K562 (cell line): ENCODE results near the gene TAF1A.

Source experiments
- SRSF1 ChIP-seq: fragments of 200-400 bp; formaldehyde crosslinking; IDR thresholded peaks from 2 replicates; pipeline ENCODE4 v1.6.1; 2017; ENCODE audit warnings: mild to moderate bottlenecking, low read depth, low read length, moderate library complexity
- SRSF9 ChIP-seq: fragments of 200-400 bp; formaldehyde crosslinking; IDR thresholded peaks from 2 replicates; pipeline ENCODE4 v1.6.1; 2017; ENCODE audit warnings: low read depth, low read length, borderline replicate concordance
- TF ChIP-seq, protein P1 (sequence below), 3 experiments: IDR thresholded peaks in 2 of 3; conservative IDR thresholded peaks in 1 of 3; 2 replicates each; pipeline ENCODE4 v1.5.1; 2011 to 2012; ENCODE audit warnings: low read length in 3 of 3, mild to moderate bottlenecking in 3 of 3, control low read depth in 2 of 3, improper control_type of control experiment in 1 of 3, inconsistent platforms in 1 of 3, low read depth in 1 of 3, mixed read lengths in 1 of 3, moderate library complexity in 1 of 3; ENCODE audit not compliant: insufficient read depth in 2 of 3
- TF ChIP-seq, protein P2 (sequence below): sonication (generic); formaldehyde crosslinking; IDR thresholded peaks from 2 replicates; pipeline ENCODE4 v1.8.0; 2022; ENCODE audit warnings: missing genetic modification reagents, mild to moderate bottlenecking, borderline replicate concordance
- TF ChIP-seq, protein P3 (sequence below), 2 experiments: fragments of 450-650 bp; conservative IDR thresholded peaks; 2 replicates each; pipeline ENCODE4 v1.6.1; 2017; ENCODE audit warnings: mild to moderate bottlenecking in 2 of 2, moderate library complexity in 2 of 2

DNA sequence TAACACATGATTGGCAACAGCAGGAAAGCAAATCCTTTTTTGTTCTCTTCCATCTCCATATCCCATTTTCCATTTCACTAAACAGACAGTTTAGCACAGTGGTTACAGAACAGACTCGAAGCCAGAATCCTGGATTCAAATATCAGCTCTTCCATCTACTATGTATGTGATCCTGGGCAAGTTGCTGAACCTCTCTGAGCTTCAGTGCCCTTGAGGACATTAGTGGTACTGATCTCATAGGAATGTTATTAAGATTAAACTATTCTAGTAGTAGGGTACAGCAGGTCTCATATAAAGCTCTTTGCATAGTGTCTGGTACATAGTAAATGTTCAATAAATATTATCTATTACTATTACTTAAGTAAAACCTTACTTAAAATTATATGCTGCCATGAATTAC lies 28.1 kb downstream of the TAF1A start:
- TF ChIP-seq SRSF1 (no peak), SRSF9 (no peak)
- TF ChIP-seq, protein P1, sequence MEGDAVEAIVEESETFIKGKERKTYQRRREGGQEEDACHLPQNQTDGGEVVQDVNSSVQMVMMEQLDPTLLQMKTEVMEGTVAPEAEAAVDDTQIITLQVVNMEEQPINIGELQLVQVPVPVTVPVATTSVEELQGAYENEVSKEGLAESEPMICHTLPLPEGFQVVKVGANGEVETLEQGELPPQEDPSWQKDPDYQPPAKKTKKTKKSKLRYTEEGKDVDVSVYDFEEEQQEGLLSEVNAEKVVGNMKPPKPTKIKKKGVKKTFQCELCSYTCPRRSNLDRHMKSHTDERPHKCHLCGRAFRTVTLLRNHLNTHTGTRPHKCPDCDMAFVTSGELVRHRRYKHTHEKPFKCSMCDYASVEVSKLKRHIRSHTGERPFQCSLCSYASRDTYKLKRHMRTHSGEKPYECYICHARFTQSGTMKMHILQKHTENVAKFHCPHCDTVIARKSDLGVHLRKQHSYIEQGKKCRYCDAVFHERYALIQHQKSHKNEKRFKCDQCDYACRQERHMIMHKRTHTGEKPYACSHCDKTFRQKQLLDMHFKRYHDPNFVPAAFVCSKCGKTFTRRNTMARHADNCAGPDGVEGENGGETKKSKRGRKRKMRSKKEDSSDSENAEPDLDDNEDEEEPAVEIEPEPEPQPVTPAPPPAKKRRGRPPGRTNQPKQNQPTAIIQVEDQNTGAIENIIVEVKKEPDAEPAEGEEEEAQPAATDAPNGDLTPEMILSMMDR (IDR thresholded peaks at IDR 0.05 in 2 of 3, conservative IDR thresholded peaks at IDR 0.05 in 1 of 3; ENCODE audit: insufficient read depth in 2 of 3, low read depth in 1 of 3, low read length in 3 of 3) = no peak
- TF ChIP-seq, protein P2, sequence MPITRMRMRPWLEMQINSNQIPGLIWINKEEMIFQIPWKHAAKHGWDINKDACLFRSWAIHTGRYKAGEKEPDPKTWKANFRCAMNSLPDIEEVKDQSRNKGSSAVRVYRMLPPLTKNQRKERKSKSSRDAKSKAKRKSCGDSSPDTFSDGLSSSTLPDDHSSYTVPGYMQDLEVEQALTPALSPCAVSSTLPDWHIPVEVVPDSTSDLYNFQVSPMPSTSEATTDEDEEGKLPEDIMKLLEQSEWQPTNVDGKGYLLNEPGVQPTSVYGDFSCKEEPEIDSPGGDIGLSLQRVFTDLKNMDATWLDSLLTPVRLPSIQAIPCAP (CRISPR knock-in tag) = no peak
- TF ChIP-seq, protein P3, sequence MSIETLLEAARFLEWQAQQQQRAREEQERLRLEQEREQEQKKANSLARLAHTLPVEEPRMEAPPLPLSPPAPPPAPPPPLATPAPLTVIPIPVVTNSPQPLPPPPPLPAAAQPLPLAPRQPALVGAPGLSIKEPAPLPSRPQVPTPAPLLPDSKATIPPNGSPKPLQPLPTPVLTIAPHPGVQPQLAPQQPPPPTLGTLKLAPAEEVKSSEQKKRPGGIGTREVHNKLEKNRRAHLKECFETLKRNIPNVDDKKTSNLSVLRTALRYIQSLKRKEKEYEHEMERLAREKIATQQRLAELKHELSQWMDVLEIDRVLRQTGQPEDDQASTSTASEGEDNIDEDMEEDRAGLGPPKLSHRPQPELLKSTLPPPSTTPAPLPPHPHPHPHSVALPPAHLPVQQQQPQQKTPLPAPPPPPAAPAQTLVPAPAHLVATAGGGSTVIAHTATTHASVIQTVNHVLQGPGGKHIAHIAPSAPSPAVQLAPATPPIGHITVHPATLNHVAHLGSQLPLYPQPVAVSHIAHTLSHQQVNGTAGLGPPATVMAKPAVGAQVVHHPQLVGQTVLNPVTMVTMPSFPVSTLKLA (conservative IDR thresholded peaks at IDR 0.05) = no peak
